ENCODE results near the gene AKAP6.

AKAP6 gene

GRCh38 chr14:32633930-32634329, 304.8 kb downstream of the AKAP6 start:
- FAIRE-seq = no peak
- TF ChIP-seq POLR2A (IDR thresholded peaks at IDR 0.05; ENCODE audit: low read depth, low read length) (no peak), POLR2AphosphoS5 (IDR thresholded peaks at IDR 0.05; ENCODE audit: low read depth, low read length) (no peak), SPI1 (IDR thresholded peaks at IDR 0.05; ENCODE audit: low read depth, low read length) (no peak), TAF1 (IDR thresholded peaks at IDR 0.05; ENCODE audit: low read depth, low read length) (no peak), PAX5 (IDR thresholded peaks at IDR 0.05; ENCODE audit: insufficient read depth, low read length, severe bottlenecking) (no peak), POU2F2 (IDR thresholded peaks at IDR 0.05; ENCODE audit: low read depth, low read length) (no peak)
- no peak for DNase-seq (ENCODE audit: insufficient read length, low spot score)

GRCh38 chr14:32635061-32635719, 306.1 kb downstream of the AKAP6 start:
- FAIRE-seq (no peak), DNase-seq (ENCODE audit: insufficient read length, low spot score) (no peak)
- TF ChIP-seq SPI1 (IDR thresholded peaks at IDR 0.05; ENCODE audit: low read depth, low read length) (no peak), TAF1 (IDR thresholded peaks at IDR 0.05; ENCODE audit: low read depth, low read length) (no peak), PAX5 (IDR thresholded peaks at IDR 0.05; ENCODE audit: insufficient read depth, low read length, severe bottlenecking) (no peak), POLR2A (IDR thresholded peaks at IDR 0.05; ENCODE audit: low read depth, low read length) (no peak)

- DNase-seq (ENCODE audit: insufficient read length, low spot score) (no peak), FAIRE-seq (no peak)
- no peak for TF ChIP-seq POLR2A (IDR thresholded peaks at IDR 0.05; ENCODE audit: low read depth, low read length)
- no peak for TF ChIP-seq PAX5 (IDR thresholded peaks at IDR 0.05; ENCODE audit: insufficient read depth, low read length, severe bottlenecking)
- no peak for TF ChIP-seq SPI1 (IDR thresholded peaks at IDR 0.05; ENCODE audit: low read depth, low read length)
- no peak for TF ChIP-seq POLR2AphosphoS5 (IDR thresholded peaks at IDR 0.05; ENCODE audit: low read depth, low read length)
- no peak for TF ChIP-seq POU2F2 (IDR thresholded peaks at IDR 0.05; ENCODE audit: low read depth, low read length)
- TF ChIP-seq TAF1 (IDR thresholded peaks at IDR 0.05; ENCODE audit: low read depth, low read length) = no peak
Observed at GRCh38 chr14:32637582-32637981, 308.5 kb downstream of the AKAP6 start.

- FAIRE-seq = no peak
- TF ChIP-seq SPI1 (IDR thresholded peaks at IDR 0.05; ENCODE audit: low read depth, low read length) (no peak), POLR2AphosphoS5 (IDR thresholded peaks at IDR 0.05; ENCODE audit: low read depth, low read length) (no peak), POLR2A (IDR thresholded peaks at IDR 0.05; ENCODE audit: low read depth, low read length) (no peak), PAX5 (IDR thresholded peaks at IDR 0.05; ENCODE audit: insufficient read depth, low read length, severe bottlenecking) (no peak), POU2F2 (IDR thresholded peaks at IDR 0.05; ENCODE audit: low read depth, low read length) (no peak), TAF1 (IDR thresholded peaks at IDR 0.05; ENCODE audit: low read depth, low read length) (no peak)
- no peak for DNase-seq (ENCODE audit: insufficient read length, low spot score)
Observed at GRCh38 chr14:32639208-32639607, 310.1 kb downstream of the AKAP6 start.

GRCh38 chr14:32645551-32645950, 316.5 kb downstream of the AKAP6 start:
- FAIRE-seq (no peak), DNase-seq (ENCODE audit: insufficient read length, low spot score) (no peak)
- TF ChIP-seq TAF1 (IDR thresholded peaks at IDR 0.05; ENCODE audit: low read depth, low read length) (no peak), SPI1 (IDR thresholded peaks at IDR 0.05; ENCODE audit: low read depth, low read length) (no peak), POU2F2 (IDR thresholded peaks at IDR 0.05; ENCODE audit: low read depth, low read length) (no peak), PAX5 (IDR thresholded peaks at IDR 0.05; ENCODE audit: insufficient read depth, low read length, severe bottlenecking) (no peak), POLR2AphosphoS5 (IDR thresholded peaks at IDR 0.05; ENCODE audit: low read depth, low read length) (no peak), POLR2A (IDR thresholded peaks at IDR 0.05; ENCODE audit: low read depth, low read length) (no peak)

- TF ChIP-seq POLR2AphosphoS5 (IDR thresholded peaks at IDR 0.05; ENCODE audit: low read depth, low read length) (no peak), SPI1 (IDR thresholded peaks at IDR 0.05; ENCODE audit: low read depth, low read length) (no peak), POU2F2 (IDR thresholded peaks at IDR 0.05; ENCODE audit: low read depth, low read length) (no peak), PAX5 (IDR thresholded peaks at IDR 0.05; ENCODE audit: insufficient read depth, low read length, severe bottlenecking) (no peak), TAF1 (IDR thresholded peaks at IDR 0.05; ENCODE audit: low read depth, low read length) (no peak)
- no peak for FAIRE-seq
- no peak for DNase-seq (ENCODE audit: insufficient read length, low spot score)
Observed at GRCh38 chr14:32648434-32648833, 319.3 kb downstream of the AKAP6 start.

GRCh38 chr14:32650030-32650429, 320.9 kb downstream of the AKAP6 start:
- TF ChIP-seq POU2F2 (IDR thresholded peaks at IDR 0.05; ENCODE audit: low read depth, low read length) (no peak), TAF1 (IDR thresholded peaks at IDR 0.05; ENCODE audit: low read depth, low read length) (no peak), PAX5 (IDR thresholded peaks at IDR 0.05; ENCODE audit: insufficient read depth, low read length, severe bottlenecking) (no peak), POLR2AphosphoS5 (IDR thresholded peaks at IDR 0.05; ENCODE audit: low read depth, low read length) (no peak), POLR2A (IDR thresholded peaks at IDR 0.05; ENCODE audit: low read depth, low read length) (no peak), SPI1 (IDR thresholded peaks at IDR 0.05; ENCODE audit: low read depth, low read length) (no peak)
- no peak for FAIRE-seq
- DNase-seq (ENCODE audit: insufficient read length, low spot score) = no peak

- FAIRE-seq (no peak), DNase-seq (ENCODE audit: insufficient read length, low spot score) (no peak)
- TF ChIP-seq POLR2A (IDR thresholded peaks at IDR 0.05; ENCODE audit: low read depth, low read length) = no peak
- TF ChIP-seq POU2F2 (IDR thresholded peaks at IDR 0.05; ENCODE audit: low read depth, low read length) = no peak
- no peak for TF ChIP-seq TAF1 (IDR thresholded peaks at IDR 0.05; ENCODE audit: low read depth, low read length)
Observed at GRCh38 chr14:32650665-32651064, 321.6 kb downstream of the AKAP6 start.

- FAIRE-seq (no peak), DNase-seq (ENCODE audit: insufficient read length, low spot score) (no peak)
- TF ChIP-seq POLR2AphosphoS5 (IDR thresholded peaks at IDR 0.05; ENCODE audit: low read depth, low read length) = no peak
- TF ChIP-seq TAF1 (IDR thresholded peaks at IDR 0.05; ENCODE audit: low read depth, low read length) = no peak
Observed at GRCh38 chr14:32654106-32654505, 325.0 kb downstream of the AKAP6 start.

- no peak for TF ChIP-seq TAF1 (IDR thresholded peaks at IDR 0.05; ENCODE audit: low read depth, low read length)
- TF ChIP-seq POU2F2 (IDR thresholded peaks at IDR 0.05; ENCODE audit: low read depth, low read length) = no peak
- TF ChIP-seq SPI1 (IDR thresholded peaks at IDR 0.05; ENCODE audit: low read depth, low read length) = no peak
- no peak for TF ChIP-seq POLR2AphosphoS5 (IDR thresholded peaks at IDR 0.05; ENCODE audit: low read depth, low read length)
- no peak for TF ChIP-seq PAX5 (IDR thresholded peaks at IDR 0.05; ENCODE audit: insufficient read depth, low read length, severe bottlenecking)
- no peak for TF ChIP-seq POLR2A (IDR thresholded peaks at IDR 0.05; ENCODE audit: low read depth, low read length)
- DNase-seq (ENCODE audit: insufficient read length, low spot score) = no peak
- no peak for FAIRE-seq
Observed at GRCh38 chr14:32656601-32657000, 327.5 kb downstream of the AKAP6 start.

All from GM12891 (cell line).